SK-N-SH treated with all-trans-retinoic acid at 6 μM for 48 hours (cell line): ENCODE data around the gene PLXNA4.

Experiments
- ARNTL ChIP-seq: fragments of 450-650 bp; formaldehyde crosslinking; IDR thresholded peaks from 2 replicates; pipeline ENCODE4 v1.5.0; 2020; ENCODE audit warnings: low read depth, mild to moderate bottlenecking, moderate library complexity, borderline replicate concordance
- BACH2 ChIP-seq: fragments of 250-450 bp; sonication (Bioruptor Pico); IDR thresholded peaks from 2 replicates; pipeline ENCODE4 v1.9.0; 2021; ENCODE audit warnings: mild to moderate bottlenecking, borderline replicate concordance
- ESRRG ChIP-seq: fragments of 250-450 bp; sonication (Bioruptor Pico); IDR thresholded peaks from 2 replicates; pipeline ENCODE4 v1.6.1; 2021; ENCODE audit warnings: mild to moderate bottlenecking
- PATZ1 ChIP-seq: fragments of 250-450 bp; sonication (Bioruptor Pico); IDR thresholded peaks from 2 replicates; pipeline ENCODE4 v1.8.0; 2020; ENCODE audit warnings: mild to moderate bottlenecking, moderate library complexity, borderline replicate concordance
- RARB ChIP-seq: fragments of 250-450 bp; sonication (Bioruptor Pico); IDR thresholded peaks from 2 replicates; pipeline ENCODE4 v1.8.0; 2021; ENCODE audit warnings: mild to moderate bottlenecking, moderate library complexity
- ZC3H10 ChIP-seq: fragments of 250-450 bp; sonication (Bioruptor Pico); IDR thresholded peaks from 2 replicates; pipeline ENCODE4 v1.5.1; 2021; ENCODE audit warnings: mild to moderate bottlenecking, moderate library complexity
- ZFP3 ChIP-seq: fragments of 250-450 bp; sonication (Bioruptor Pico); IDR thresholded peaks from 2 replicates; pipeline ENCODE4 v1.5.0; 2020; ENCODE audit warnings: mild to moderate bottlenecking, moderate library complexity
- ZFP30 ChIP-seq: fragments of 450-650 bp; formaldehyde crosslinking; IDR thresholded peaks from 2 replicates; pipeline ENCODE4 v1.5.0; 2022; ENCODE audit warnings: mild to moderate bottlenecking, moderate library complexity
- ZNF565 ChIP-seq: fragments of 450-650 bp; formaldehyde crosslinking; conservative IDR thresholded peaks from 2 replicates; pipeline ENCODE4 v1.5.0; 2020; ENCODE audit warnings: low read depth, mild to moderate bottlenecking, moderate library complexity

GRCh38 chr7:132592231-132592920 lies 16.1 kb upstream of the PLXNA4 start:
- TF ChIP-seq ARNTL (no peak), ZNF565 (no peak), ZC3H10 (CRISPR knock-in tag) (no peak), PATZ1 (CRISPR knock-in tag) (no peak), BACH2 (CRISPR knock-in tag) (no peak), ZFP3 (no peak), RARB (no peak), ESRRG (no peak), ZFP30 (CRISPR knock-in tag) (no peak)
